ENCODE data around the gene MRPL45. TPM values are rescaled to one million over a fixed set of nuclear protein-coding genes. Genes with fewer than 3 reads are reported as not detected.
A peak's percentile ranks its signal among the peaks of the same experiment; 100 is the strongest.

MRPL45 gene
- polyA plus RNA-seq, 1 of the 3 experiments (the other 2 are of a cell fraction) = 35.5 TPM

- Histone ChIP-seq H3K4me1 (ENCODE audit: control insufficient read depth in 1 of 2, insufficient read depth in 2 of 2, low read depth in 1 of 2, low read length in 1 of 2) (peaks cover 0 to 14% of the 10 kb centered on the region in 2 experiments; a peak in 1 of 4 replicates), H3K4me3 (ENCODE audit: low read depth in 2 of 2, low read length in 1 of 2) (no peak overlapping the region), H3K9me2 (no peaks in the 10 kb centered on the region), H2AFZ (ENCODE audit: low read depth) (no peak overlapping the region), H3F3A (replicated peaks; ENCODE audit: insufficient read depth) (no peaks in the 10 kb centered on the region), H3K27me3 (ENCODE audit: insufficient read depth) (no peaks in the 10 kb centered on the region), H3K4me2 (no peak overlapping the region), H3K79me2 (ENCODE audit: insufficient read depth) (no peaks in the 10 kb centered on the region), H4K20me1 (ENCODE audit: insufficient read depth) (no peaks in the 10 kb centered on the region), H3K9ac (no peak overlapping the region), H3K36me3 (replicated peaks in 1 of 2; ENCODE audit: control insufficient read depth in 1 of 2, insufficient read depth in 2 of 2, low read length in 1 of 2) (no peaks in the 10 kb centered on the region), H3K9me3 (no peaks in the 10 kb centered on the region), H3K27ac (ENCODE audit: low read depth in 2 of 2, low read length in 1 of 2) (no peak overlapping the region)
- peak; percentile 20 for DNase-seq
- POLR2A ChIA-PET = no interaction called here
- TF ChIP-seq GABPA (IDR thresholded peaks at IDR 0.05; ENCODE audit: low read depth) (no peak), ELF1 (IDR thresholded peaks at IDR 0.05) (no peak), TEAD4 (IDR thresholded peaks at IDR 0.05; ENCODE audit: borderline replicate concordance, insufficient read depth) (no peak), MXI1 (IDR thresholded peaks at IDR 0.05; ENCODE audit: low read depth, low read length) (no peak), SMC3 (IDR thresholded peaks at IDR 0.05; ENCODE audit: low read depth, low read length) (no peak), CTCF (IDR thresholded peaks at IDR 0.05) (no peak), RAD21 (IDR thresholded peaks at IDR 0.05; ENCODE audit: low read length) (no peak), SIN3A (IDR thresholded peaks at IDR 0.05; ENCODE audit: borderline replicate concordance, low read depth, low read length) (no peak), TCF12 (IDR thresholded peaks at IDR 0.05) (no peak), RFX5 (IDR thresholded peaks at IDR 0.05; ENCODE audit: low read length) (no peak), JUND (IDR thresholded peaks at IDR 0.05) (no peak), NFIC (IDR thresholded peaks at IDR 0.05; ENCODE audit: borderline replicate concordance) (no peak), POLR2AphosphoS5 (IDR thresholded peaks at IDR 0.05; ENCODE audit: low read depth, low read length) (no peak), NRF1 (IDR thresholded peaks at IDR 0.05; ENCODE audit: low read depth, low read length) (no peak), RXRA (IDR thresholded peaks at IDR 0.05; ENCODE audit: borderline replicate concordance, low read depth) (no peak), FOSL2 (IDR thresholded peaks at IDR 0.05; ENCODE audit: borderline replicate concordance, low read depth) (no peak)
- TF ChIP-seq, protein P1, sequence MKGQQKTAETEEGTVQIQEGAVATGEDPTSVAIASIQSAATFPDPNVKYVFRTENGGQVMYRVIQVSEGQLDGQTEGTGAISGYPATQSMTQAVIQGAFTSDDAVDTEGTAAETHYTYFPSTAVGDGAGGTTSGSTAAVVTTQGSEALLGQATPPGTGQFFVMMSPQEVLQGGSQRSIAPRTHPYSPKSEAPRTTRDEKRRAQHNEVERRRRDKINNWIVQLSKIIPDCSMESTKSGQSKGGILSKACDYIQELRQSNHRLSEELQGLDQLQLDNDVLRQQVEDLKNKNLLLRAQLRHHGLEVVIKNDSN (IDR thresholded peaks at IDR 0.05; ENCODE audit: borderline replicate concordance, low read depth) = no peak
- TF ChIP-seq, protein P2, sequence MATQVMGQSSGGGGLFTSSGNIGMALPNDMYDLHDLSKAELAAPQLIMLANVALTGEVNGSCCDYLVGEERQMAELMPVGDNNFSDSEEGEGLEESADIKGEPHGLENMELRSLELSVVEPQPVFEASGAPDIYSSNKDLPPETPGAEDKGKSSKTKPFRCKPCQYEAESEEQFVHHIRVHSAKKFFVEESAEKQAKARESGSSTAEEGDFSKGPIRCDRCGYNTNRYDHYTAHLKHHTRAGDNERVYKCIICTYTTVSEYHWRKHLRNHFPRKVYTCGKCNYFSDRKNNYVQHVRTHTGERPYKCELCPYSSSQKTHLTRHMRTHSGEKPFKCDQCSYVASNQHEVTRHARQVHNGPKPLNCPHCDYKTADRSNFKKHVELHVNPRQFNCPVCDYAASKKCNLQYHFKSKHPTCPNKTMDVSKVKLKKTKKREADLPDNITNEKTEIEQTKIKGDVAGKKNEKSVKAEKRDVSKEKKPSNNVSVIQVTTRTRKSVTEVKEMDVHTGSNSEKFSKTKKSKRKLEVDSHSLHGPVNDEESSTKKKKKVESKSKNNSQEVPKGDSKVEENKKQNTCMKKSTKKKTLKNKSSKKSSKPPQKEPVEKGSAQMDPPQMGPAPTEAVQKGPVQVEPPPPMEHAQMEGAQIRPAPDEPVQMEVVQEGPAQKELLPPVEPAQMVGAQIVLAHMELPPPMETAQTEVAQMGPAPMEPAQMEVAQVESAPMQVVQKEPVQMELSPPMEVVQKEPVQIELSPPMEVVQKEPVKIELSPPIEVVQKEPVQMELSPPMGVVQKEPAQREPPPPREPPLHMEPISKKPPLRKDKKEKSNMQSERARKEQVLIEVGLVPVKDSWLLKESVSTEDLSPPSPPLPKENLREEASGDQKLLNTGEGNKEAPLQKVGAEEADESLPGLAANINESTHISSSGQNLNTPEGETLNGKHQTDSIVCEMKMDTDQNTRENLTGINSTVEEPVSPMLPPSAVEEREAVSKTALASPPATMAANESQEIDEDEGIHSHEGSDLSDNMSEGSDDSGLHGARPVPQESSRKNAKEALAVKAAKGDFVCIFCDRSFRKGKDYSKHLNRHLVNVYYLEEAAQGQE (IDR thresholded peaks at IDR 0.05; ENCODE audit: low read depth, low read length) = no peak
- 86% methylated on average over 24 of the region's 25 CpGs for WGBS (ENCODE audit: low lambda C conversion rate)
- CTCF ChIA-PET = interaction anchor here (0.6 to 23.5 kb wide), 7 partner anchors 8 to 337 kb away, joined by 3 to 303 read pairs (median 4); partner anchors contain the start of genes GPR179 and SOCS7
Measured at GRCh38 chr17:38329808-38330730, 33.1 kb downstream of the MRPL45 start.

All from SK-N-SH (cell line).